Natural killer cell (primary cell): ENCODE measurements around the gene TSHZ1. TPM values are rescaled to one million over a fixed set of nuclear protein-coding genes. Genes with fewer than 3 reads are reported as not detected.

Source experiments
- ATAC-seq, 3 donors: fragments of 150-1000 bp in 2 of 3; fragments of 200-7000 bp in 1 of 3; cut with Tn5 transposase; 1 replicate in 1 of 3; 2 replicates in 2 of 3; pipeline ENCODE4 v1.10.0; 2021; ENCODE audit warnings: mild to moderate bottlenecking in 2 of 3, moderate library complexity in 2 of 3
- DNase-seq, 2 donors: peaks; one replicate each; pipeline versions ENCODE4 v3.0.0 to v3.0.0-alpha.2; 2013 to 2021; ENCODE audit warnings: mixed read lengths in 1 of 2
- H3K27ac ChIP-seq: one replicate; pipeline ENCODE4 v1.5.1; 2013; ENCODE audit warnings: mild to moderate bottlenecking, low read length
- H3K27me3 ChIP-seq: one replicate; pipeline ENCODE4 v1.6.1; 2013; ENCODE audit warnings: low read length; ENCODE audit not compliant: control insufficient read depth, insufficient read depth
- H3K36me3 ChIP-seq: one replicate; pipeline ENCODE4 v1.6.1; 2013; ENCODE audit warnings: low read length; ENCODE audit not compliant: control insufficient read depth, insufficient read depth
- H3K4me1 ChIP-seq: one replicate; pipeline ENCODE4 v1.6.1; 2013; ENCODE audit warnings: low read length; ENCODE audit not compliant: control insufficient read depth, insufficient read depth
- H3K4me3 ChIP-seq: one replicate; pipeline ENCODE4 v1.5.1; 2013; ENCODE audit warnings: low read length
- H3K9me3 ChIP-seq: one replicate; pipeline ENCODE4 v1.6.1; 2013; ENCODE audit warnings: low read length; ENCODE audit not compliant: control insufficient read depth, insufficient read depth
- H3K27ac Mint-ChIP-seq, 2 donors: one replicate each; pipeline ENCODE4 v1.8.0; 2022; ENCODE audit warnings: mild to moderate bottlenecking in 2 of 2, mixed read lengths in 2 of 2, moderate library complexity in 1 of 2
- H3K27me3 Mint-ChIP-seq, 2 donors: one replicate each; pipeline ENCODE4 v1.8.0; 2022; ENCODE audit warnings: low read depth in 2 of 2, mixed read lengths in 2 of 2
- H3K36me3 Mint-ChIP-seq: one replicate; pipeline ENCODE4 v1.8.0; 2022; ENCODE audit warnings: mixed read lengths
- H3K4me1 Mint-ChIP-seq, 2 donors: one replicate each; pipeline ENCODE4 v1.8.0; 2022; ENCODE audit warnings: mixed read lengths in 2 of 2
- H3K4me3 Mint-ChIP-seq: one replicate; pipeline ENCODE4 v1.8.0; 2022; ENCODE audit warnings: mild to moderate bottlenecking, moderate library complexity, mixed read lengths
- H3K9me3 Mint-ChIP-seq, 2 donors: one replicate each; pipeline ENCODE4 v1.8.0; 2022; ENCODE audit warnings: mixed read lengths in 2 of 2
- CTCF ChIP-seq: fragments of 200-600 bp; IDR thresholded peaks from one replicate; pipeline ENCODE4 v1.8.0; 2022; ENCODE audit warnings: antibody characterized with exemption
- WGBS: methylation state at CpG from one replicate; pipeline ENCODE4 v1.1.7; 2013; ENCODE audit warnings: missing lambda C conversion rate; ENCODE audit not compliant: insufficient coverage; 5-methylcytosine and 5-hydroxymethylcytosine counted together
- intact Hi-C: fragments of 100-400 bp; cut with micrococcal nuclease; formaldehyde crosslinking; loops from one replicate; pipeline ENCODE4 v1.14.2; 2022
- total RNA-seq, 4 donors: library from RNA; stranded (reverse); fragments of 120-200 nt in 1 of 4; gene quantifications; one replicate each; pipeline versions ENCODE4 v1.2.3 to v1.2.4, GENCODE V29; 2013 to 2022

Gene TSHZ1
- total RNA-seq, 3 donors from 2014 or later (not counting 1 experiment from before 2014, with no cell fraction given): 44.3 to 51.6 (median 44.8) TPM

- Mint-ChIP-seq H3K9me3 (no peaks in the 10 kb centered on the region), H3K27me3 (no peaks in the 10 kb centered on the region), H3K27ac (peak overlapping the region; percentile 89 to 95), H3K36me3 (no peaks in the 10 kb centered on the region), H3K4me1 (peaks cover 80 to 82% of the 10 kb centered on the region in 2 donors), H3K4me3 (no peak overlapping the region)
- ATAC-seq (no peak), DNase-seq (no peak)
- Histone ChIP-seq H3K27ac (peak overlapping the region; percentile 95), H3K4me1 (peaks cover 31% of the 10 kb centered on the region), H3K4me3 (no peak overlapping the region), H3K36me3 (no peaks in the 10 kb centered on the region), H3K27me3 (no peaks in the 10 kb centered on the region), H3K9me3 (no peaks in the 10 kb centered on the region)
- intact Hi-C loops: loop anchor here (5.0 kb wide), 1 partner anchor 221 kb away; no protein-coding TSS in a partner anchor
- WGBS: 93% methylated on average over 10 of the region's 12 CpGs
- TF ChIP-seq CTCF: no peak
Measured at GRCh38 chr18:75218065-75218923, 7.7 kb downstream of the TSHZ1 start.

GRCh38 chr18:75219745-75220375 is 9.3 kb downstream of the TSHZ1 start:
- DNase-seq (no peak), ATAC-seq (no peak)
- no peaks in the 10 kb centered on the region for H3K36me3 ChIP-seq
- H3K36me3 Mint-ChIP-seq: no peaks in the 10 kb centered on the region
- H3K4me1 ChIP-seq: peaks cover 34% of the 10 kb centered on the region
- 76% methylated on average over 8 of the region's 11 CpGs for WGBS
- H3K27ac Mint-ChIP-seq: peak overlapping the region; percentile 89 to 95
- TF ChIP-seq CTCF: no peak
- H3K4me3 Mint-ChIP-seq: peak overlapping the region; percentile 47
- no peaks in the 10 kb centered on the region for H3K27me3 Mint-ChIP-seq
- intact Hi-C loops: loop anchor here (5.0 kb wide), 1 partner anchor 223 kb away; no protein-coding TSS in a partner anchor
- peak overlapping the region; percentile 8 for H3K27ac ChIP-seq
- H3K27me3 ChIP-seq: no peaks in the 10 kb centered on the region
- H3K4me3 ChIP-seq: no peak overlapping the region
- H3K9me3 ChIP-seq: no peaks in the 10 kb centered on the region
- H3K9me3 Mint-ChIP-seq: no peaks in the 10 kb centered on the region
- H3K4me1 Mint-ChIP-seq: peaks cover 70 to 85% of the 10 kb centered on the region in 2 donors

GRCh38 chr18:75220551-75221355 is 10.2 kb downstream of the TSHZ1 start:
- Mint-ChIP-seq H3K9me3 (no peaks in the 10 kb centered on the region), H3K27ac (peak overlapping the region; percentile 89 to 95), H3K4me1 (peaks cover 61 to 77% of the 10 kb centered on the region in 2 donors), H3K36me3 (no peaks in the 10 kb centered on the region), H3K27me3 (no peaks in the 10 kb centered on the region), H3K4me3 (no peak overlapping the region)
- no peak overlapping the region for H3K4me3 ChIP-seq
- DNase-seq: no peak
- no peaks in the 10 kb centered on the region for H3K27me3 ChIP-seq
- 96% methylated on average over 12 of the region's 12 CpGs for WGBS
- H3K36me3 ChIP-seq: no peaks in the 10 kb centered on the region
- ATAC-seq: no peak
- peak overlapping the region; percentile 8 for H3K27ac ChIP-seq
- H3K9me3 ChIP-seq: no peaks in the 10 kb centered on the region
- TF ChIP-seq CTCF: no peak
- intact Hi-C loops: no loop called here
- H3K4me1 ChIP-seq: peaks cover 27% of the 10 kb centered on the region
